Activated CD8-positive, alpha-beta memory T cell treated with anti-CD3 and anti-CD28 coated beads, Interleukin-2, amount 10 ng/mL, durations not matched to agents 7 days and 5 days (primary cell): ENCODE data around the gene TRIM74. TPM values are rescaled to one million over a fixed set of nuclear protein-coding genes. Genes with fewer than 3 reads are reported as not detected.
"Not testable (repeated sequence)": the region's sequence is repeated elsewhere in the genome, so short reads cannot be mapped to it uniquely, and the experiment has no call there.

ENCODE experiments used
- ATAC-seq: fragments of 150-1000 bp; cut with Tn5 transposase; one replicate; pipeline ENCODE4 v1.10.0; 2021; ENCODE audit warnings: moderate library complexity
- CTCF ChIA-PET: fragments of 350-600 bp; sonication (Branson Sonifier 250); formaldehyde crosslinking; loops from one replicate; lab custom pipeline; 2021; ENCODE audit warnings: antibody characterized with exemption; lab: Charles Lee
- DNase-seq: peaks from one replicate; pipeline ENCODE4 v3.0.0-alpha.2; 2020
- H3K27ac Mint-ChIP-seq: one replicate; pipeline ENCODE4 v1.8.0; 2021; ENCODE audit warnings: mild to moderate bottlenecking, mixed read lengths
- H3K27me3 Mint-ChIP-seq: one replicate; pipeline ENCODE4 v1.8.0; 2021; ENCODE audit warnings: mixed read lengths
- H3K36me3 Mint-ChIP-seq: one replicate; pipeline ENCODE4 v1.8.0; 2021; ENCODE audit warnings: mild to moderate bottlenecking, mixed read lengths
- H3K4me1 Mint-ChIP-seq: one replicate; pipeline ENCODE4 v1.8.0; 2021; ENCODE audit warnings: mixed read lengths
- H3K4me3 Mint-ChIP-seq: one replicate; pipeline ENCODE4 v1.8.0; 2021; ENCODE audit warnings: mild to moderate bottlenecking, moderate library complexity, mixed read lengths
- H3K9me3 Mint-ChIP-seq: one replicate; pipeline ENCODE4 v1.8.0; 2022; ENCODE audit warnings: low read depth, mixed read lengths
- total RNA-seq, 2 experiments: library from RNA; stranded (reverse); gene quantifications; one replicate each; pipeline ENCODE4 v1.2.3, GENCODE V29; 2021

The TRIM74 gene
- 1 to 10 TPM in 1 of 2 experiments, under 1 TPM in 1; 0.94 to 1.8 TPM for total RNA-seq

DNA sequence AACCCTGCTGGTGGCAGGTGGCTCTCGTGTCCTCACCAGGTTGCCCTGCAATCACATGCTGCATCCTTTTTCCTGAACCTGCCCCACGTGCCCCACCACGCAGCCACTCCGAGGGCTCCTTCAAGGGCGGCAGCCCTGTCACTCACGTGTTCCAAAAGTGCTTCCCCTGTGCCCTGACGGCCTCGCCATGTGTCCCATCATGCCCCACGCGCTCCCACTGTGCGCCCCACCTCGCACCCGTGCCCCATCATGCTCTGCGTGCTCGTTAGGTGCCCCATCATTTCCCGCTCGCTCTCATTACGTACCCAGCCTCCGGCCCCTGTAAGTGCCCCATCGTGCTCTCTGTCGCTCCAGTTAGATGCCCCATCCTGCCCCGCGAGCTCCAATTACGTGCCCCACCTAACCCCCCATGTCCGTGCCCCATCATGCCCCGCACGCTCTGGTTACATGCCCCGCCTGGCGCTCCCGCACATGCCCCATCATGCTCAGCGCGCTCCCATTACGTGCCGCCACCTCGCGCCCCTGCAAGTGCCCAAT, at the start of gene TRIM74:
Gene TRIM74 (minus strand): TSS at position 487 of the 537 bp plus-strand sequence. CDS start 3,309 bp downstream, outside the sequence.
- peak; percentile 36 for DNase-seq
- H3K4me3 Mint-ChIP-seq, H3K4me1 Mint-ChIP-seq, ATAC-seq, H3K9me3 Mint-ChIP-seq, H3K27ac Mint-ChIP-seq, CTCF ChIA-PET, H3K36me3 Mint-ChIP-seq, H3K27me3 Mint-ChIP-seq: not testable (repeated sequence)

DNA sequence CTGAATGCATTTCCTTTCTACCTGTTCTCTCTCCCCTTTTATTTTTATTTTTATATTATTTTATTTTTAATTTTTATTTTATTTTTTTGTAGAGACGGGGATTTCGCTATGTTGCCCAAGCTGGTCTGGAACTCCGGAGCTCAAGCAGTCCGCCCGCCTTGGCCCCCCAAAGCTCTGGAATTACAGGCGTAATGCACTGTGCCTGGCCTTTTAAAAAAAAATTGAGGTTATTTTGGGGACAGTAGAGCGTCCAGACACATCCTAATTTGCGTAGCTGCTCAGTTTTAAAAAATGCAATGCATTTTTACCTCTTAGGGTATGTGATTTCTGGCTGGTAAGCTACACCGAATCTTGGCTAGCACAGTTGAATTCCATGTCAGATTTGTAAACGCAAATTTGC, 37.2 kb upstream of the TRIM74 start:
- peak overlapping the region; percentile 46 for H3K4me3 Mint-ChIP-seq
- peak; percentile 39 for DNase-seq
- H3K36me3 Mint-ChIP-seq, ATAC-seq, H3K9me3 Mint-ChIP-seq, H3K27me3 Mint-ChIP-seq, CTCF ChIA-PET, H3K4me1 Mint-ChIP-seq, H3K27ac Mint-ChIP-seq: not testable (repeated sequence)

DNA sequence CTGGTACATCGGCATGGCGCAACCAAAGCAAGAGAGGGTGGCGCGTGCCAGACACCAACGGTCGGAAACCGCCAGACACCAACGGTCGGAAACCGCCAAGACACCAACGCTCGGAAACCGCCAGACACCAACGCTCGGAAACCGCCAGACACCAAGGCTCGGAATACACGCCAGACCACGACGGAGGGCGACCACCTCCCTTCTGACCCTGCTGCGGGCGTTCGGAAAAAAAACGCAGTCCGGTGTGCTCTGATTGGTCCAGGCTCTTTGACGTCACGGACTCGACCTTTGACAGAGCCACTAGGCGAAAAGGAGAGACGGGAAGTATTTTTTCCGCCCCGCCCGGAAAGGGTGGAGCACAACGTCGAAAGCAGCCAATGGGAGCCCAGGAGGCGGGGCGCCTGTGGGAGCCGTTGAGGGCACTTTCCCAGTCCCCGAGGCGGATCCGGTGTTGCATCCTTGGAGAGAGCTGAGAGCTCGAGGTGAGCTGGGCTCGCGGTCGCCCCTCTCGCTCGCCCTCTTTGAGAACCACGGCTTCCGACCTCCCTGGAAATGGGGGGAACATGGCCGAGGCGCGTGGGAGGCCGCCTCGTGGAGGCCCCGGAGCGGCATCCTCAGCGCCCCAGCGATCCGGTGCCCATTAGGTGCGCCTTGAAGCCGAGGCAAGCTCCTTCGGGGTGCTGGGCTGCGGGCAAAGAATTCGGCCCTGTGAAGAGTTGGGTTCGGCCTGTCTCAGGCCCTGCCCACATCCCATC, 36.6 kb upstream of the TRIM74 start:
- Mint-ChIP-seq H3K4me3 (peak overlapping the region; percentile 95), H3K27ac (peak overlapping the region; percentile 100)
- DNase-seq (peak; percentile 96), ATAC-seq (peak; percentile 89)
- H3K27me3 Mint-ChIP-seq, CTCF ChIA-PET, H3K9me3 Mint-ChIP-seq, H3K4me1 Mint-ChIP-seq, H3K36me3 Mint-ChIP-seq: not testable (repeated sequence)

DNA sequence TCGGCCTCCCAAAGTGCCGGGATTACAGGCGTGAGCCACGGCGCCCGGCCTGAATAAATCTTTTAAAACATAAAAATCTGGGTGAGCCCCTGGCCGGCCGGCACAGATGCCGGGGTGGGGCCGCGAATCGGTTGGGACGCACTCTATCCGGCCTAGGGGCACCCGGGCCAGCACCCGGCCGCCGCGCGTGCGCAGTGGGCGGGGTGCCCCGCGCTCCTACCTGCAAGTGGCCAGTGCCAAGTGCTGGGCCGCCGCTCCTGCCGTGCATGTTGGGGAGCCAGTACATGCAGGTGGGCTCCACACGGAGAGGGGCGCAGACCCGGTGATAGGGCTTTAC, 36.1 kb upstream of the TRIM74 start:
- DNase-seq (peak; percentile 84), ATAC-seq (peak; percentile 89)
- H3K9me3 Mint-ChIP-seq, H3K27me3 Mint-ChIP-seq, CTCF ChIA-PET, H3K36me3 Mint-ChIP-seq, H3K4me1 Mint-ChIP-seq: not testable (repeated sequence)
- H3K4me3 Mint-ChIP-seq = peak overlapping the region; percentile 95
- H3K27ac Mint-ChIP-seq = peak overlapping the region; percentile 100

DNA sequence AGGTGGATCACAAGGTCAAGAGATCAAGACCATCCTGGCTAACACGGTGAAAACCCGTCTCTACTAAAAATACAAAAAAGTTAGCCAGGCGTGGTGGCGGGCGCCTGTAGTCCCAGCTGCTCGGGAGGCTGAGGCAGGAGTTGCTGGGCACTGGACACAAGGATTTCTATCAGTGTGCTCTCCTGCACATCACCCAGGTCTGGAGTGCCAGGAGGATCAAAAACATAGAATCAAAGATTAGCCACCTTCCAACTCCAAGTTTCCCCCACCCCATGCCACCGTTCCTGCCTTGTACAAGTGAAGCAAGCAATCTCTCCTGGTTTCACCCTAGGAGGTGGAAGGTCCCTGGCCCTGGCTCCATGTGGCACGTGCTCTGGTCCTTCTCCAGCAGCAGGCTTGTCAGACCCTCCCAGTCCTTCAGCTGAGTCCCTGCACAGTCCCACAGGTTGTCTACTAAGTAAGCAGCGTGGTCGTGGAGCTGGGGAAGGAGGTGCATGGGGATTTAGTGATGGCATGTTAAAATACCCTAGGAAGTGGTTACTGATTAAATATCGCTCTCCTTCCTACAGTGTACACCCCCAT, 28.7 kb upstream of the TRIM74 start:
- CTCF ChIA-PET, H3K9me3 Mint-ChIP-seq, DNase-seq, H3K27me3 Mint-ChIP-seq, H3K27ac Mint-ChIP-seq, H3K4me3 Mint-ChIP-seq, ATAC-seq, H3K36me3 Mint-ChIP-seq, H3K4me1 Mint-ChIP-seq: not testable (repeated sequence)

DNA sequence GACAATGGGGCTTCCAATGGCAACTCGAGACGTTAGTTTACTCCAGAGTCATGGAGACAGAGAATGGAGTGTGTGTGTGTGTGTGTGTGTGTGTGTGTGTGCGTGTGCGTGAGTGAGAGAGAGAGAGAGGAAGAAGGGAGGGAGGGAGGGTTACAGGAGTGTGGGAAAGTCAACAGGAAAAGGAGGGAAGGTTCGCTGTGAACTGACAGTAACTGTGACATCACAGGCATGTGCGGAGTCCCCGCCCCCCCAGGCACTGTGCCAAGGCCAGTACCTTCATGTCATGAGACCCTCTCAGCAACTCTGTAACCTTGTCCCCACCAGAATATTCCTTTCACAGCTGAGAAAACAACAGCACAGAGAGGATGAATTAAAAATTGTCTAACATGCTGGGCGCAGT, 28.2 kb upstream of the TRIM74 start:
- H3K4me3 Mint-ChIP-seq, H3K9me3 Mint-ChIP-seq, H3K36me3 Mint-ChIP-seq, H3K27me3 Mint-ChIP-seq, CTCF ChIA-PET, H3K27ac Mint-ChIP-seq, H3K4me1 Mint-ChIP-seq, DNase-seq: not testable (repeated sequence)
- peak; percentile 16 for ATAC-seq

DNA sequence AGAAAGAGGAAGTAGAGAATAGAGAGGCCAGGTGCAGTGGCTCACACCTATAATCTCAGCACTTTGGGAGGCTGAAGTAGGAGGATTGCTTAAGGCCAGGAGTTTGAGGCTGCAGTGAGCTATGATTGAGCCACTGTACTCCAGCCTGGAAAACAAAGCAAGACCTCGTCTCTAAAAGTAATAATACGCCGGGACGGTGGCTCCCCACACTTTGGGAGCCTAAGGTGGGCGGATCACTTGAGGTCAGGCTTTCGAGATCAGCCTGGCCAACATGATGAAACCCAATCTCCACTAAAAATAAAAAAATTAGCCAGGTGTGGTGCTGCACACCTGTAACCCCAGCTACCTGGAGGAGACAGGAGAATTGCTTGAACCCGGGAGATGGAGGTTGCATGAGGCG, 26.2 kb upstream of the TRIM74 start:
- H3K4me3 Mint-ChIP-seq, ATAC-seq, H3K27ac Mint-ChIP-seq, H3K9me3 Mint-ChIP-seq, H3K4me1 Mint-ChIP-seq, H3K36me3 Mint-ChIP-seq, CTCF ChIA-PET, H3K27me3 Mint-ChIP-seq, DNase-seq: not testable (repeated sequence)

DNA sequence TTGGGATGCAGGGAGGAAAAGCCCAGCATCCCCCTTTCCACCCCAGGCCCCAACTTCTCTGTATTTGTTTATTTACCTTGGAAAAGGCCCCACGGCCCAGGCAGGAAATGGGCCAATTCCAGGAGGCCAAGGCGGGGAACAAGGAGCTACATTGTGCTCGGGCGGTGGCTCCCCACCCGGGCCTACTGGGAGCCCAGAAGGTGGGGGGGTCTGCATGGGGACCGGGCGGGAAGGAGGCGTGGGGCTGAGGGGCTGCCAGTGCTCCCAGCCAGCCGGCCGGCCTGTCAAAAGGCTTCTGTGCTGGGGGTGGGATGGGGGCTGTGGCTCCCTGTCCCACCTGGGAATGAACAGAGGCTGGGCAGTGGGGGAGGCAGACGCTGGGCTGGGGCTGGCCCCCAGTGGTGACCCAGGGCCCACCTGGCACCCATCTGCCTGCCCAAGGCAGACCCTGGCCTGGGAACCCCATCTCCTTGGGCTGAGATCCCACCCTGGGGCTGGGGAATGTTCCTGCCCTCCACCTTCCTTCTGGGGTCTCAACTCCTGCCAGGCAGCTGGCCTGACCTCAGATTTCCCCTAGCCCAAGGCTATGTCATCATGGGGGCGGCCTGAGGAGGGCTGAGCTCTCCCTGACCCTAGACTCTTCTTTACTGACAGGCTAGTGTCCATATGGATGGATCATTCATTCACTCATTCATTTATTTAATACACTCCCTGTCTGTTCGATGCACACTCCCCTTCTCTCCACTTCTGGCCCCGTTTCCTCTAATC, 21.1 kb upstream of the TRIM74 start:
- ATAC-seq, H3K4me1 Mint-ChIP-seq: not testable (repeated sequence)

DNA sequence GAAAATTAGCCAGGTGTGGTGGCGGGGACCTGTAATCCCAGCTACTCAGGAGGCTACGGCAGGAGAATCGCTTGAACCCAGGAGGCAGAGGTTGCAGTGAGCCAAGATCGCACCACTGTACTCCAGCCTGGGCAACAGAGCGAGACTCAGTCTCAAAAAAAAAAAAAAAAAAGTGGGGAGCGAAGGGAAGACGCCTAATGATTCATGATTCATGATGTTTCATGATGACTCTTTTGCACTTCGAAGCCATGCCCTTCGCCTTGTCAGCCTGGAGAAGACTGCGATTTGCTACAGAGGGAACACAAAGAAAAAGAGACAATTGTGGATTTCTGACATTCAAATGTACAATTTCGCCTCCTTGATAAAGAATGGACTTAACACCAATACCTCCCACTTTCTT, 12.8 kb upstream of the TRIM74 start:
- DNase-seq, ATAC-seq, H3K4me3 Mint-ChIP-seq, H3K27ac Mint-ChIP-seq, H3K27me3 Mint-ChIP-seq, H3K36me3 Mint-ChIP-seq, H3K4me1 Mint-ChIP-seq, CTCF ChIA-PET, H3K9me3 Mint-ChIP-seq: not testable (repeated sequence)

More for the DNA sequence above, 21.1 kb upstream of the TRIM74 start:
- H3K36me3 Mint-ChIP-seq, DNase-seq, H3K9me3 Mint-ChIP-seq, H3K4me3 Mint-ChIP-seq, CTCF ChIA-PET, H3K27ac Mint-ChIP-seq, H3K27me3 Mint-ChIP-seq: not testable (repeated sequence)

DNA sequence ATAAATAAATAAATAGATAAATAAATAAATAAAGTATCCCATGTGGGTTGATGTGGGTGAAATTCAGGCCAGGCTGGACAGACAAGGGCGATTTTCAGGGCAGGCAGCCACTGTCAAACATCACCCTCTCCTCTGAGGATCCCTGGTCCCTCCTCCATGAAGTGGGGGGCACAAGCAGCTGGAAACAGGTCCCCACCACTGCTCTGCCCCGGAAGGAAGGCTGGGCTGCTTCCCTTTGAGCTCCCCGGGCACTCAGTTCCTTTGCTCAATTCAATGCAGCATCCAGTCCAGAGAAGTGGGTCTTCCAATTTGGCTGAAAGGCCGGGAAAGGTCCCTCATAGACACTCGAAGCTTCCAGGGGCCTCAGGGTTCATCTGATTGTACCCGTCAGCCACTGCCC, 11.1 kb upstream of the TRIM74 start:
- H3K4me1 Mint-ChIP-seq, ATAC-seq, H3K36me3 Mint-ChIP-seq, CTCF ChIA-PET, H3K27ac Mint-ChIP-seq, H3K9me3 Mint-ChIP-seq, H3K27me3 Mint-ChIP-seq, H3K4me3 Mint-ChIP-seq: not testable (repeated sequence)
- DNase-seq = peak; percentile 35

DNA sequence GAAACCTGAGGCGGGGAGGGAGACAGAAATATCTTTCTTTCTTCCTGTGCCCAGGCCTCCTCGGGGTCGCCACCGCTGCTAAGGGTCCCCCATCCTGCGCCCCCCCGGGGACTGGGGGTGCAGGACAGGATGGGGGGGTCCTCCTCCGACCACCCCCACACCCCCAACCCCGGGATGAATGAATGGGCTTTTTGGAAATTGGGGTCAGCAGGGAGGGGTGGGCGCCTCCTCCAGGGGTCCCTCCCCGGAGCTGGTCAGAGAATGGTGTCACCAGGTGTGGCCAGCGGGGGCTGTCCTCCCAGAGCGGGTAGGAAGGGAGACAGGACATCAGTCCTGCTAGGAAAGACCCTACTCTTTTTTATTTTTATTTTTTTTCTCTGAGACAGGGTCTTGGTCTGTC, 7.2 kb upstream of the TRIM74 start:
- DNase-seq, H3K36me3 Mint-ChIP-seq, CTCF ChIA-PET, H3K27me3 Mint-ChIP-seq, ATAC-seq, H3K4me1 Mint-ChIP-seq, H3K9me3 Mint-ChIP-seq, H3K4me3 Mint-ChIP-seq, H3K27ac Mint-ChIP-seq: not testable (repeated sequence)

DNA sequence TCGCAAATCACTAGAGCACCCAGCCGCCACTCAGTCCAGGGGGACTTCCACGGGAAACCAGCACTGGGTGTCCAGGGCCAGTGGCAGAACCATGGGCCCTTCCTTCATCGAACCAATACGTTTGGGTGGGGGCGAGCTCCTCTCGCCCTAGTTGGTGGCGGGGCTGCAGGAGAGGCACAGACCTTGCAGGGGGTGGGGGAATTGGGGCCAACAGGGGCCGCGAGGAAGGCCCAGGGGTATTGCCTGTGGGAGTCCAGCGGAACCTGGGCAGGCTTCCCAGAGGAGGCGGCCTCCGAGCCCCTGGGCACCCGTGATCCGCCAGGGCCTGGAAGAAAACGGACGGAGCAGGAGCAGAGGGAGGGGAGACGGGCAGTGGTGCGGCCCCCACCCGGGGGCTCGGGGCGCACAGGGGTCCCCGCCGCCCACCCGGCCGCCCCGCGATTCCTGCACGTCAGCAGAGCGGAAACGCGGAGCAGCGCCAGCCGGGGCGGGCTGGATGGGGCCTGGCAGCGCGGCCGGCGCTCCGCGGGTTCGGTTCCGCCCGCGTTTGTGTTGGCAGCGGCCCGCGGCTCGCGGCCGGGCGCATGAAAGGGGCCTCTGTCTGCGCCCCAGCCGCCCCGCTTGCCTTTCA, 6.5 kb upstream of the TRIM74 start:
- H3K4me1 Mint-ChIP-seq, H3K9me3 Mint-ChIP-seq, ATAC-seq, H3K36me3 Mint-ChIP-seq, CTCF ChIA-PET, H3K27me3 Mint-ChIP-seq, H3K27ac Mint-ChIP-seq, H3K4me3 Mint-ChIP-seq: not testable (repeated sequence)
- DNase-seq = peak; percentile 37

DNA sequence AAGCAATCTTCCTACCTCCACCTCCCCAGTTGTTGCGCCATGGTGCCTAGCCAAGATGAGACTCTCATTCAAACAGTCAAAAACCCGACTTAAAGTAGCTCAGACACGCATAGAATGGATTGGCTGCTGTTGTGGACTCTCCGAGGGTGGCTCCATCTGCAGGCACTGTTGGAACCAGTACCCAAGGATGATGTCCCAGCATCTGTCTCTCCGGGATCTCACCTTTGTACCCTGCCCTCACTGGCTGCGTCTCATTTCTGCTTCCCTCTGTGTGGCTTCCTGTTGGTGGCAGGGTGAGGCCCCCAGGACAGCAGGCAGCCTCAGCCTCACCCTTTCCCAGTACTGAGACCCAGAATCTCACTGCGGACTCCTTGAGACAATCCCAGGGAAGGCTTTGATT, 5.5 kb upstream of the TRIM74 start:
- DNase-seq, H3K36me3 Mint-ChIP-seq, H3K9me3 Mint-ChIP-seq, H3K27ac Mint-ChIP-seq, CTCF ChIA-PET, H3K4me1 Mint-ChIP-seq, H3K4me3 Mint-ChIP-seq, H3K27me3 Mint-ChIP-seq, ATAC-seq: not testable (repeated sequence)
